Fibroblast of the conjunctiva (primary cell): Measurements from ENCODE around the gene CAV2.
A peak's percentile ranks its signal among the peaks of the same experiment; 100 is the strongest.

ENCODE experiments used
- DNase-seq: peaks from one replicate; pipeline ENCODE4 v3.0.0-alpha.2; 2010; ENCODE audit warnings: low read depth

Gene CAV2

GRCh38 chr7:116495736-116496135, 3.8 kb upstream of the CAV2 start:
- peak; percentile 31 for DNase-seq

GRCh38 chr7:116496653-116497052, 2.9 kb upstream of the CAV2 start:
- DNase-seq = no peak

- no peak for DNase-seq
Measured at GRCh38 chr7:116497708-116498107, 1.8 kb upstream of the CAV2 start.

- DNase-seq = no peak
Measured at GRCh38 chr7:116500078-116500853, 728 bp downstream of the CAV2 start.

- DNase-seq = no peak
Measured at GRCh38 chr7:116501425-116502167, 2.1 kb downstream of the CAV2 start.

GRCh38 chr7:116502201-116503096, 2.9 kb downstream of the CAV2 start:
- no peak for DNase-seq

GRCh38 chr7:116503835-116504234, 4.3 kb downstream of the CAV2 start:
- DNase-seq = no peak

GRCh38 chr7:116505278-116505677, 5.7 kb downstream of the CAV2 start:
- no peak for DNase-seq

GRCh38 chr7:116505823-116506222, 6.3 kb downstream of the CAV2 start:
- no peak for DNase-seq

- no peak for DNase-seq
Measured at GRCh38 chr7:116509982-116510579, 10.5 kb downstream of the CAV2 start.

- DNase-seq = no peak
Measured at GRCh38 chr7:116510795-116511194, 11.3 kb downstream of the CAV2 start.

GRCh38 chr7:116511552-116512519, 12.3 kb downstream of the CAV2 start:
- DNase-seq = no peak

GRCh38 chr7:116512520-116513188, 13.1 kb downstream of the CAV2 start:
- DNase-seq = no peak

- DNase-seq = no peak
Measured at GRCh38 chr7:116515584-116515983, 16.0 kb downstream of the CAV2 start.

- no peak for DNase-seq
Measured at GRCh38 chr7:116516324-116516723, 16.8 kb downstream of the CAV2 start.

GRCh38 chr7:116517626-116518025, 18.1 kb downstream of the CAV2 start:
- no peak for DNase-seq

- no peak for DNase-seq
Measured at GRCh38 chr7:116518961-116519360, 19.4 kb downstream of the CAV2 start.

- DNase-seq = no peak
Measured at GRCh38 chr7:116521046-116521664, 21.6 kb downstream of the CAV2 start.

GRCh38 chr7:116522247-116522646, 22.7 kb downstream of the CAV2 start:
- DNase-seq = peak; percentile 66

GRCh38 chr7:116524221-116524608, 24.7 kb downstream of the CAV2 start:
- DNase-seq = no peak
